GM19043 (cell line): ENCODE data around the gene FARP2.
"Not testable (repeated sequence)": the region's sequence is repeated elsewhere in the genome, so short reads cannot be mapped to it uniquely, and the experiment has no call there.

Source experiments
- ATAC-seq: cut with Tn5 transposase; IDR thresholded peaks from one replicate; pipeline ENCODE4 v1.9.1; 2021; ENCODE audit warnings: low read depth; ENCODE audit not compliant: unreplicated experiment

The FARP2 gene

DNA sequence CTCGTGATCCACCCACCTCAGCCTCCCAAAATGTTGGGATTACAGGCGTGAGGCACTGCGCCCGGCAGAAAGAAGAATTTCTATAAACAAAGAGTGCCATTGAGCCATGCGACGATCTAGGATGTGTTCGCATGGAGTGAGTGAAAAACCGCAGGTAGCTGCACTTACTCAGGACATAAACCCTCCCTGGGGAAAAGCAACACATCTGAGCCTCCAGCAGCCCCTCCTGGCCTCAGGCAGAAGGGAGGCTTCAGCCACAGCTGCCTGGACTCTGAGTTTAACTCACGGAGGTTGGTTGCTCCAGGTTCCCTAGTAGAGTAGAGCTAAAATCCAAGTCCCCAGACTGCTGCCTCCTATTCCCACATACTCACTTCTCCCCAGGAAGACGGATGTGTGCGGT, 163.6 kb downstream of the FARP2 start:
- ATAC-seq: no peak

DNA sequence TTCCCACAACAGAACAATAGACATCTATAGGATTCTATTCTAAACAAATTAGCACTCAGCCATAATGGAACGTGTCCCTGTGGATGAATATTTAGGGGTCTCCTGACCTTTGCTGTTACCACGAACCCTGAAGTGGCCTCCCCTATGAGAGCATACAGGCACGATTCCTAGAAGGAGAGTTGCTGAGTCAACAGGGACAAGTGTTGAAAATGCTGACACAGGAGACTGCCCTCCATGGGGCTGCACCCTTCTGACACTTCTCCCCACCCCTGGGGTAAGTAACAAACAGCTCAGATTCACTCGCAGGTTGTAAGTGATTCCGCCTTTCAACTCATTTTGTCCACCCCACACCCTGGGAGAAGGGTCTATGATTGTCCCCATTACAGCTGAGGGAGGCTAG, 166.4 kb downstream of the FARP2 start:
- ATAC-seq: no peak

GRCh38 chr2:241525818-241526780, 170.0 kb downstream of the FARP2 start:
- not testable (repeated sequence) for ATAC-seq

GRCh38 chr2:241530571-241530970, 174.5 kb downstream of the FARP2 start:
- no peak for ATAC-seq

DNA sequence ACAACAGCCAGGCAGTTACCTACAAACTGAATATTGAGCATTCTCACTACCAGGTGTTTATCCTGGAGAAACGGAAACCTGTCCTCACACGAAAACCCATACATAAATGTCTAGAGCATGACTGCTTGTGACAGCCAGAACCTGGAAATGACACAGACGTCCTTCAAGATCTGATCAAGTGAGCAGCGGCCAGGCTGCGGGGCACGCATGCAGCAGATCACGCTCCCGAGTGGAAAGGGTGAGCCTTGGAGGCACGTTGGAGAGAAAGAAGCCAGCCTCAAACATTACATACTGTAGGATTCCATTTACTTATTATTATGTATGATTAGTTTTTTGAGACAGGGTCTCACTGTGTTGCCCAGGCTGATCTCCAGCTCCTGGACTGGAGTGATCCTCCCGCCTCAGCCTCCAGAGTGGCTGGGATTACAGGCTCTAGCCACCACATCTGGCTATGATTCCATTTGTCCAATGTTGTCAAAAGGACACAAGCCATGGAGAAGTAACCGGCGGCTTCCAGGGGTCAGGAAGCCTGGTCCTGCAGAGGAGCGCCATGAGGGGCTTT, 175.2 kb downstream of the FARP2 start:
- ATAC-seq: no peak

GRCh38 chr2:241532168-241532567, 176.1 kb downstream of the FARP2 start:
- no peak for ATAC-seq

- no peak for ATAC-seq
Observed at GRCh38 chr2:241532733-241533601, 176.9 kb downstream of the FARP2 start.

- ATAC-seq: no peak
Observed at GRCh38 chr2:241534293-241534692, 178.2 kb downstream of the FARP2 start.

DNA sequence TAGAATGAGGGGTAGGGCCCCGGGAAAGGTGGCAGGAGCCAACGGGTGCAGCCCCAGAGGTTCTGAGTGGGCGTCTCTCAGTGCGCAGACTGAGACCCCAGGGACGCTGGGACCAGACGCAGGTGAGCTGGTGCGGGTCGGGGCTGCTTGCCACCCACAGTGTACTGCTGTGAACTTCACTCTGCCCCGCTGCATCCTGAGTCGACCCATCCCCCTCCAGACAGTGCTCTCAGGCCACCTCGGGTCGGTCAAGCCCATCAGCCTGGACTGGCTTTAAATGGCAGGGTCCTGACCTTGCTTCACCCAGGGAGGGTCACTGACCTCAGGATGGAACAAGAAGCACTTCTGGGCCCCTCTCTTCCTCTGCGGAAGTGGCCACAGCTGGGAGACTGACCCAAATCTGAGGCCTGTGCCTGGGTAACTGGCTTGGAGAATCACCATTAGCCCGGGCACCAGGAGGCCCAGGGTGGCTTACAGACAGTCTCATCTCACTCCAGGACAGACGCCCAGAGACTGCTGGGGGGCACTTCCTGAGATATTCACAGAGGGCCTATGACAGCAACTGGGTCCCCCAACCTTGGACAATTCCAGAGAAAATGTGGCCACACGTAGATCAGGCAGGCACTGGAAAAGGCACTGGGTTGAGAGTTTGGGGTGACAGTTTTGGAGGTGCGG, 178.8 kb downstream of the FARP2 start:
- ATAC-seq: no peak

DNA sequence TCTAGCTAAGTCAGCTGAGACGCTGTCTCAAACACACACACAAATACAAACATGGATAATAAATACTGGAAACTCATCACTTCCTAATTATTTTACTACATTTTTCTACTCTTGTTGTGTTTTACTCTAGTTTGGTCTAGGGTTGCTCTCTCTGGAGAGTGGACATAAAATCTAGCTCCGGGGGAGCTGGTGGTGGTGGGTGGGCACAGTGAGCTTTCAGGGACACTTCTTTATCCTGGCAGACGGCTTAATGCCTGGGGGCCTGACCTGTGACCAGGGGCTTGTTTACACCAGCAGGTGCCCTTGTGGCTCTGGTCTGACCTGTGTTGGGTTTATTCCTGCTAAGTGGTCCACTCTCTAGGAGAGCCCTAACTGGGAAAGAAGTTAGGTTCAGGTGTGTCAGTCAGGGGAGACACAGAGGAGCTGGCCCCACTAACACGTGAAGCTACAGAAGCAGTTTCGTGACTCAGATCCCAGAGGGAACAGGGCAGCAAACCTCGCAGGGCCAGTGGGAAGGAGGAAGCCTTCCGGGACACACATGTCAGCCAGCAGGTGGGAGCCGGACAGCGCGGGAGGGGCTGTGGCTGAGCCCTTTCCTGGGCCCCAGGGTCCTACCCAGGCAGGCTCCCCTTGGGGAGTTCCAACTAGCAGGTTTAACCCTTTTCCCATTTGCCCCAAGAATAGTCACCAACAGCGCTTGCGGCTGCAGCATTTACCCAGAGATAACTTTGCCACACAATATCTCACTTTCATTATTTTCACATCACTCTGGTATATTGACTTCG, 180.0 kb downstream of the FARP2 start:
- no peak for ATAC-seq

- ATAC-seq: no peak
Observed at GRCh38 chr2:241538838-241539615, 182.9 kb downstream of the FARP2 start.

DNA sequence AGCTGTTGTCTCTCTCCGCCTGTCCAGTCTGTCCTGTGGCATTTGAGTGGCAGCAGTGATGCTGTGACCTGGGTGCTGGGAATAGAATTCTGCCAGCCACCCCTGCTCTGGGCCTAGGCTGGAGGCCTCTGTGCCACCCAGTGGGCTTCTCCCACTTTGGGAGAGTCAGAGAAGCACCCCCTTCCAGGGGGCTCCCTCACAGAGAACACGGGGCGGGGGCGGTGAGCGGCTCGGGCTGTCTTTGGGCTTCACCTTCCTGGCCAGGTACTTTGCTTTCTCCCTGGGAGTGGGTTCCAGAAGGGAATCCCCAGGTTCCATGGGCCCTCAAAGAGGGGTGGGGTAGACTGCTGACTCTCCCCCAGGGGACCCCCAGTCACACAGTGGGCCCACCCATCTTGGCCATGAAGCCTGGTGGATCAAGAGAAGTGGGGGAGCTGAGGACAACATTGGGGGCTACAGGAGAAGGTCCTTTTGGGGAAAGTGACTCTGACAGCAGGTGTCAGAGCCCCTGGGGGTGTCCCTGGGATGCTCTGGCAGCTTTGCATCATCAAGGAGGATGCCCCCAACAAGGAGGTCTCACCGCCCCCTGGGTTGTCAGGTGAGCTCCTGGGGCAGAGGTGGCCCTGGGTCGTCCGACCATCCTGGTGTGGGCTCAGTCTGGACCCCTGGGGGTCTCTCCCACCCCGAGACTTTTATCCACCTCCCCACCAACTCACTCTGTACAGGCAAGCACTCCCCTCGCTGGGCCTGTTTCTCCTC, 183.7 kb downstream of the FARP2 start:
- no peak for ATAC-seq

DNA sequence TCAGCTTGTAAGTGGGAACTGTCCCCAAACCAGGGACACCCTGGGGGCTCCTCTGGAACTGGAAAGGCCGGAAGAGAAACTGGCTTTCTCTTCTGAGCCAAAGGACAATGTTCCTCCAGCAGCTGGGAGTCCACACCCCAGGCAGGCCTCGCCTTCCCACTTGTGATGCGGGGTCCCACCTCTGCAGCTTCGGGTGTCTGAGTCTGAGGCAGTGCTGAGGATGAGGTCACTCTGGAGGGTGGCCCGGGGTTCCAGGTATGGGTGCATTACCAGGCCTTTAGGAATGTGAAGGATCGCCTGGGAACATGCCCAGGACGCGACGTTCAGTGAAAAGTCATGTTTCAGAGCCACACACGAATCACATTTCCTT, 184.3 kb downstream of the FARP2 start:
- ATAC-seq: no peak

DNA sequence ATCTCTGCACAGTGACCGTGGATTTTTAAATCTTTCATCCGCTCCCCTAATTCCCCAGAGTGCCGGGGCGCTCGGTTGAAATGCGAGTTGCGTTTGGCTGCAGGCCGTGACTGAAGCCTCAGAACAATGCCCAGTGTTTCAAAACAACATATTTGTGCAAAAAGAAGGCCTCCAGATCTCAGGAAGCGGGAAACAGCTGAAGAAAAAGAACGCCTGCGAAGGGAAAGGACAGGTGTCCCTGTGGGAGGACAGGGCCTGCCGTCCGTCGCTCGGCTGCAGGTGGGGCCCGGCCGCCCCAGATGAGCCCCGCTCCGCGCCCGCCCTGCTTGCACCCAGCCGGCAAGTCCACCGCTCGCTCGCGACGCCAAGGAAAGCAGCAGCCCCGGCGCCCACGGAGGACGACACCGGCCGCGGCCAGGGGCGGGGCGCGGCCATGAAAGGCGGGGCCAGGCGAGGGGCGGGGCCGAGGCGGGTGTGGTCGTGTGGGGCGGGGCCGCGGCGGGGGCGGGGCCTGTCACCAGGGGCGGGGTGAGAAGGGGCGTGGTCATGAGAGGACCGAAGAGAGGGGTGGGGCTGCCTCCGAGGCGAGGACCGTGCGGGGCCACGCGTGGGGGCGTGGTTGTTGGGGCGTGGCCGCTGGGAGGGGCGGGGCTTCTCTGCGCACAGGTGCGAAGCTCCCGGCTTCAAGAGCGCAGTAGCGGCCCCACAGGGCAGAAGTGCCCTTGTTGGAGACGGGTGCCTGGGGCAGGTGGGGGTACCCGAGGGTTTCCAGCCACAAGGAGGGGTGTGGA, 184.9 kb downstream of the FARP2 start:
- ATAC-seq: no peak

- no peak for ATAC-seq
Observed at GRCh38 chr2:241541564-241542277, 185.6 kb downstream of the FARP2 start.

DNA sequence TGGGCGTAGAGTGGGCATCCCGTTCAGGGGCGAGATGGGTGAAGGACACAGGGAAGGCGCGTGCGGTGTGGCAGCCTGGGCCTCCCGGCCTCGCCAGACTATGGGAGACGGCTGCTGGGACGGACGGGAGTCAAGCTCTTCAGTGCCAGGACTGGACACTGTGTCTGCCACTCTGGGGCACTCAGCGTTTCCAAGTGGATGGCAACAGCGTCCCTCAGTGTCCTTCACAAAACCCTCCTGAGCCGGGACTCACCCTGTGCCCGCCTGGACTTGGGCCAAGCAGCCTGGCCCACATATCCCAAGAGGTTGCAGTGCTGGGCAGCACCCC, 186.2 kb downstream of the FARP2 start:
- ATAC-seq: no peak
